H1 (cell line): ENCODE measurements around the gene POLG. TPM values are rescaled to one million over a fixed set of nuclear protein-coding genes. Genes with fewer than 3 reads are reported as not detected.

ENCODE experiments used
- CTCF ChIA-PET: fragments of 300-600 bp; sonication (Branson Sonifier 250); formaldehyde crosslinking; loops from one replicate; lab custom pipeline; 2021; ENCODE audit not compliant: partially characterized antibody; lab: Charles Lee
- POLR2A ChIA-PET: fragments of 300-600 bp; sonication (Branson Sonifier 250); formaldehyde crosslinking; loops from one replicate; lab custom pipeline; 2021; ENCODE audit warnings: inconsistent platforms; ENCODE audit not compliant: partially characterized antibody; lab: Charles Lee
- DNase-seq, 2 experiments: peaks; one replicate each; pipeline versions ENCODE4 v3.0.0 to v3.0.0-alpha.2; 2010 to 2022; ENCODE audit warnings: low spot score in 2 of 2, low read depth in 1 of 2, mixed read lengths in 1 of 2
- FAIRE-seq: peaks from 2 replicates; lab custom pipeline; 2011; peaks lifted over from hg19 to GRCh38; lab: Jason Lieb, UNC
- H2AFZ ChIP-seq: 2 replicates; pipeline ENCODE4 v1.8.1; 2012; ENCODE audit warnings: low read length, inconsistent platforms
- H2AK5ac ChIP-seq: 2 replicates; pipeline ENCODE4 v1.6.1; 2013; ENCODE audit warnings: low read depth, low read length
- H2BK120ac ChIP-seq: replicated peaks from 2 replicates; pipeline ENCODE3; 2013; ENCODE audit warnings: low read depth, low read length, inconsistent platforms
- H2BK12ac ChIP-seq: 2 replicates; pipeline ENCODE4 v1.6.1; 2013; ENCODE audit warnings: low read depth, low read length
- H2BK15ac ChIP-seq: 2 replicates; pipeline ENCODE4 v1.6.1; 2013; ENCODE audit warnings: low read length
- H2BK20ac ChIP-seq: 2 replicates; pipeline ENCODE4 v1.6.1; 2013; ENCODE audit warnings: low read length
- H2BK5ac ChIP-seq: 2 replicates; pipeline ENCODE4 v1.6.1; 2013; ENCODE audit warnings: low read depth, low read length
- H3K14ac ChIP-seq: 2 replicates; pipeline ENCODE4 v1.6.1; 2013; ENCODE audit warnings: inconsistent platforms; ENCODE audit not compliant: insufficient read length
- H3K18ac ChIP-seq: 2 replicates; pipeline ENCODE4 v1.6.1; 2013; ENCODE audit warnings: low read length; ENCODE audit errors: extremely low read depth
- H3K23ac ChIP-seq: 2 replicates; pipeline ENCODE4 v1.6.1; 2013; ENCODE audit warnings: inconsistent platforms; ENCODE audit not compliant: insufficient read length
- H3K23me2 ChIP-seq: 2 replicates; pipeline ENCODE4 v1.6.1; 2013; ENCODE audit warnings: low read depth, low read length
- H3K27ac ChIP-seq: 2 replicates; pipeline ENCODE4 v1.6.1; 2011; ENCODE audit warnings: low read depth, low read length, inconsistent platforms
- H3K27me3 ChIP-seq, 4 experiments: replicated peaks in 1 of 4; 1 replicate in 1 of 4; 2 replicates in 3 of 4; pipeline versions ENCODE4 v1.6.1 to v1.8.1; 2011 to 2013; ENCODE audit warnings: low read length in 3 of 4, mild to moderate bottlenecking in 3 of 4, inconsistent platforms in 2 of 4, mixed read lengths in 2 of 4, moderate library complexity in 1 of 4; ENCODE audit not compliant: control insufficient read depth in 3 of 4, insufficient read depth in 3 of 4; ENCODE audit errors: extremely low read depth in 1 of 4
- H3K36me3 ChIP-seq, 4 experiments: 2 replicates each; pipeline versions ENCODE4 v1.6.1 to v1.8.1; 2011 to 2013; ENCODE audit warnings: mild to moderate bottlenecking in 4 of 4, low read length in 3 of 4, moderate library complexity in 2 of 4, control low read depth in 1 of 4, inconsistent platforms in 1 of 4; ENCODE audit not compliant: insufficient read depth in 4 of 4, control insufficient read depth in 2 of 4
- H3K4ac ChIP-seq: replicated peaks from 2 replicates; pipeline ENCODE3; 2013; ENCODE audit warnings: low read length, low read depth, mixed read lengths, inconsistent platforms; ENCODE audit not compliant: insufficient read length
- H3K4me1 ChIP-seq, 4 experiments: replicated peaks in 1 of 4; 1 replicate in 1 of 4; 2 replicates in 3 of 4; pipeline versions ENCODE4 v1.6.1 to v1.8.1; 2011 to 2013; ENCODE audit warnings: low read length in 3 of 4, inconsistent platforms in 2 of 4, mixed read lengths in 1 of 4; ENCODE audit not compliant: insufficient read depth in 4 of 4, control insufficient read depth in 3 of 4
- H3K4me2 ChIP-seq, 2 experiments: 2 replicates each; pipeline versions ENCODE4 v1.6.1 to v1.8.1; 2011 to 2013; ENCODE audit warnings: low read depth in 2 of 2, low read length in 2 of 2, control low read depth in 1 of 2, inconsistent platforms in 1 of 2, mild to moderate bottlenecking in 1 of 2; ENCODE audit not compliant: insufficient read depth in 1 of 2
- H3K4me3 ChIP-seq, 4 experiments: fragments of 200-600, 300-600 bp in 1 of 4; sonication (generic), shearing (Covaris generic), sonication (Bioruptor Twin) in 1 of 4; 2 replicates each; pipeline versions ENCODE4 v1.5.1 to v1.8.1; 2011 to 2016; ENCODE audit warnings: low read length in 4 of 4, low read depth in 3 of 4, control low read depth in 2 of 4, inconsistent platforms in 2 of 4, mild to moderate bottlenecking in 2 of 4, mixed read lengths in 1 of 4, moderate library complexity in 1 of 4; ENCODE audit not compliant: insufficient read depth in 2 of 4; ENCODE audit errors: extremely low read depth in 1 of 4
- H3K56ac ChIP-seq: replicated peaks from 2 replicates; pipeline ENCODE3; 2013; ENCODE audit warnings: low read depth, mild to moderate bottlenecking, mixed read lengths, low read length, inconsistent platforms; ENCODE audit not compliant: insufficient read length
- H3K79me1 ChIP-seq: 2 replicates; pipeline ENCODE4 v1.6.1; 2013; ENCODE audit warnings: low read depth, low read length, control low read depth
- H3K79me2 ChIP-seq, 2 experiments: 2 replicates each; pipeline versions ENCODE4 v1.6.1 to v1.8.1; 2012 to 2013; ENCODE audit warnings: low read length in 2 of 2, mild to moderate bottlenecking in 2 of 2, inconsistent platforms in 1 of 2; ENCODE audit not compliant: insufficient read depth in 2 of 2, control insufficient read depth in 1 of 2
- H3K9ac ChIP-seq, 4 experiments: replicated peaks in 1 of 4; 1 replicate in 1 of 4; 2 replicates in 3 of 4; pipeline versions ENCODE4 v1.6.1 to v1.8.1; 2011 to 2013; ENCODE audit warnings: low read depth in 3 of 4, low read length in 3 of 4, control low read depth in 2 of 4, mild to moderate bottlenecking in 2 of 4, moderate library complexity in 2 of 4, inconsistent platforms in 1 of 4; ENCODE audit errors: extremely low read depth in 1 of 4
- H3K9me3 ChIP-seq, 2 experiments: 2 replicates each; pipeline versions ENCODE4 v1.6.1 to v1.8.1; 2012 to 2013; ENCODE audit warnings: mild to moderate bottlenecking in 2 of 2, moderate library complexity in 2 of 2, control low read depth in 1 of 2, inconsistent platforms in 1 of 2, low read depth in 1 of 2, low read length in 1 of 2, mixed read lengths in 1 of 2; ENCODE audit not compliant: insufficient read depth in 2 of 2
- H4K20me1 ChIP-seq, 2 experiments: replicated peaks in 1 of 2; 2 replicates each; pipeline versions ENCODE3 to v1.8.1; 2011 to 2013; ENCODE audit warnings: inconsistent platforms in 2 of 2, low read length in 2 of 2, mild to moderate bottlenecking in 1 of 2; ENCODE audit not compliant: insufficient read depth in 2 of 2, control insufficient read depth in 1 of 2
- H4K5ac ChIP-seq: 2 replicates; pipeline ENCODE4 v1.6.1; 2013; ENCODE audit warnings: low read length, low read depth, mixed read lengths, inconsistent platforms; ENCODE audit not compliant: insufficient read length
- H4K8ac ChIP-seq: 2 replicates; pipeline ENCODE4 v1.8.0; 2013; ENCODE audit warnings: mild to moderate bottlenecking, moderate library complexity, low read length, inconsistent platforms; ENCODE audit not compliant: insufficient read depth; ENCODE audit errors: extremely low read depth
- H4K91ac ChIP-seq: replicated peaks from 2 replicates; pipeline ENCODE3; 2013; ENCODE audit warnings: low read length, mixed read lengths, inconsistent platforms; ENCODE audit not compliant: insufficient read length
- BACH1 ChIP-seq: IDR thresholded peaks from 2 replicates; pipeline ENCODE4 v1.6.1; 2012; ENCODE audit warnings: low read length, improper control_type of control experiment
- CTCF ChIP-seq, 3 experiments: IDR thresholded peaks; 1 replicate in 2 of 3; 2 replicates in 1 of 3; pipeline versions ENCODE4 v1.5.1 to v1.6.1; 2011; ENCODE audit warnings: low read length in 3 of 3, mild to moderate bottlenecking in 3 of 3, inconsistent platforms in 2 of 3, low read depth in 1 of 3, moderate library complexity in 1 of 3; ENCODE audit not compliant: insufficient read depth in 1 of 3; ENCODE audit errors: control extremely low read depth in 1 of 3
- EGR1 ChIP-seq: IDR thresholded peaks from 2 replicates; pipeline ENCODE4 v1.6.1; 2011; ENCODE audit warnings: low read depth, low read length, borderline replicate concordance
- KDM4A ChIP-seq: IDR thresholded peaks from one replicate; pipeline ENCODE4 v1.7.1; 2012; ENCODE audit warnings: low read depth, mild to moderate bottlenecking, moderate library complexity, low read length, inconsistent platforms; ENCODE audit not compliant: severe bottlenecking
- MAX ChIP-seq: IDR thresholded peaks from 2 replicates; pipeline ENCODE4 v1.6.1; 2012; ENCODE audit warnings: inconsistent platforms
- NANOG ChIP-seq: IDR thresholded peaks from 2 replicates; pipeline ENCODE4 v1.6.1; 2011; ENCODE audit warnings: low read length, low read depth, mild to moderate bottlenecking, inconsistent platforms; ENCODE audit not compliant: insufficient read depth, poor library complexity, severe bottlenecking
- USF2 ChIP-seq: IDR thresholded peaks from 2 replicates; pipeline ENCODE4 v1.6.1; 2011; ENCODE audit warnings: low read length, improper control_type of control experiment
- WGBS, 2 experiments: shearing (Covaris generic) in 1 of 2; methylation state at CpG; one replicate each; pipeline versions ENCODE4 v1.1.6 to v1.1.7; 2013 to 2015; ENCODE audit warnings: low lambda C conversion rate in 2 of 2, mixed read lengths in 2 of 2, inconsistent platforms in 1 of 2, low coverage in 1 of 2, missing lambda C conversion rate in 1 of 2; ENCODE audit not compliant: insufficient replicate concordance in 2 of 2, insufficient coverage in 1 of 2, insufficient read length in 1 of 2; ENCODE audit errors: extremely low coverage in 1 of 2, missing lambda C conversion rate in 1 of 2; 5-methylcytosine and 5-hydroxymethylcytosine counted together
- polyA plus RNA-seq, 7 experiments: library from polyadenylated mRNA; depleted of rRNA in 3 of 7; stranded (reverse) in 5 of 7; unstranded in 2 of 7; fragments of >200 nt in 5 of 7; fragments of 200-250 nt in 2 of 7; gene quantifications; 1 replicate in 5 of 7; 2 replicates in 1 of 7; 4 replicates in 1 of 7; pipeline versions ENCODE4 v1.2.1 to v1.2.3, GENCODE V29; 2011 to 2013; ENCODE audit warnings: missing spikeins in 2 of 7, mixed read lengths in 2 of 7
- total RNA-seq: library from RNA; stranded (reverse); fragmentation: NEBNext Ultra II Directional; extraction: Animal tissue kit (Norgen Biotek cat#: 25700); gene quantifications from 2 replicates; pipeline ENCODE4 v1.2.1, GENCODE V29; 2021

Gene POLG
- total and polyA plus RNA-seq, 2 of the 8 experiments (the other 6 are each of a cell fraction or from before 2014, with no cell fraction given), result 14.8 to 52.3 TPM

GRCh38 chr15:89379251-89379695 is 44.6 kb upstream of the POLG start:
- peak overlapping the region; percentile 19; the same call in 1 of the 2 replicates for H2AFZ ChIP-seq
- H2BK5ac ChIP-seq, result no peak overlapping the region; the same call in 1 of the 2 replicates
- H3K27me3 ChIP-seq, result peaks cover 84 to 99% (median 92%) of the 10 kb centered on the region in 4 experiments
- H3K4me1 ChIP-seq, result peaks cover 21 to 44% (median 32%) of the 10 kb centered on the region in 4 experiments
- H3K23me2 ChIP-seq, result peaks cover 9% of the 10 kb centered on the region; the same call in 1 of the 2 replicates
- no peak overlapping the region for H2AK5ac ChIP-seq
- peaks cover 2 to 9% of the 10 kb centered on the region in 2 experiments for H4K20me1 ChIP-seq
- H3K9me3 ChIP-seq, result no peaks in the 10 kb centered on the region
- no peak overlapping the region; the same call in 1 of the 2 replicates for H4K8ac ChIP-seq
- 7% methylated on average over 26 of the region's 28 CpGs; no CpG with 5 or more reads in 1 of the 2 experiments for WGBS, 2 experiments
- H3K4me3 ChIP-seq, result peak overlapping the region; percentile 32 to 55 (median 41); a peak in 6 of 8 replicates
- H2BK120ac ChIP-seq, result no peak overlapping the region
- no peak overlapping the region for H3K56ac ChIP-seq
- no peak overlapping the region for H3K14ac ChIP-seq
- H3K4ac ChIP-seq, result no peak overlapping the region
- H4K91ac ChIP-seq, result no peak overlapping the region
- POLR2A ChIA-PET, result interaction anchor here (0.7 to 4.0 kb wide), 5 partner anchors 10 to 28 kb away, joined by 3 to 28 read pairs (median 9); no protein-coding TSS in a partner anchor
- H3K4me2 ChIP-seq, result peak overlapping the region; percentile 71 to 77
- H3K23ac ChIP-seq, result no peak overlapping the region
- H3K36me3 ChIP-seq, result peaks cover 0 to 8% (median 0%) of the 10 kb centered on the region in 4 experiments; a peak in 1 of 8 replicates
- H3K79me1 ChIP-seq, result no peaks in the 10 kb centered on the region
- no peaks in the 10 kb centered on the region for H3K79me2 ChIP-seq
- FAIRE-seq (no peak), DNase-seq (no peak)
- no peak overlapping the region for H3K9ac ChIP-seq
- no peak overlapping the region for H2BK20ac ChIP-seq
- peak overlapping the region; percentile 62; the same call in 1 of the 2 replicates for H2BK12ac ChIP-seq
- H2BK15ac ChIP-seq, result 0 out of 2 replicates have a peak overlapping the region, but pooled peaks have one; percentile 22
- CTCF ChIA-PET, result interaction anchor here (0.8 to 6.6 kb wide), 4 partner anchors 39 to 113 kb away, joined by 3 to 62 read pairs (median 7); no protein-coding TSS in a partner anchor
- H3K27ac ChIP-seq, result no peak overlapping the region
- no peak overlapping the region for H4K5ac ChIP-seq
- peak overlapping the region; percentile 83; the same call in 1 of the 2 replicates for H3K18ac ChIP-seq
- TF ChIP-seq NANOG (no peak), KDM4A (peak; percentile 61), CTCF (IDR thresholded peaks at IDR 0.05; ENCODE audit: control extremely low read depth in 1 of 3, insufficient read depth in 1 of 3, low read depth in 1 of 3, low read length in 3 of 3) (no peak), EGR1 (no peak), MAX (peak; percentile 58), BACH1 (no peak; the same call in 1 of the 2 replicates), USF2 (no peak)
